ENCODE measurements around the gene GCLC.

DNA sequence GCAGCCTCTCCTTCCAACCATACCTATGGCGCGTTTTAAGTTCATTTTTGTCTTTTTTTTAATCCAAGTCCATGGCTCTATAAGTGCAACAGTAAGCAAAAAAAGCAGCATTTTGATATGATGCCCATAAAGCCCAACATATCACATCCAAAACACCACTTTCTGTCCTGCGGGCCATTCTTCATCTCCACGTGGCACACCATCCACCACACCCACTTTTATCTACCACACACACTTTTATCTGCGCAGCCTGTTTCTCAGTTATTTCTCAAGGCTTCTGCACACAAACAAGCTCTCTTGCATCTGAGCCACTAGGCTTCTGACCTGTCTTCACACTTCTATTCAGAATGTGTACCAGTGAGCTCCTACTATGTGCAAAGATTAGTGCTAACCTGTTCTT, 5.3 kb downstream of the GCLC start:
- TF ChIP-seq POLR2AphosphoS5 (IDR thresholded peaks at IDR 0.05), result no peak
- TF ChIP-seq, protein P1, sequence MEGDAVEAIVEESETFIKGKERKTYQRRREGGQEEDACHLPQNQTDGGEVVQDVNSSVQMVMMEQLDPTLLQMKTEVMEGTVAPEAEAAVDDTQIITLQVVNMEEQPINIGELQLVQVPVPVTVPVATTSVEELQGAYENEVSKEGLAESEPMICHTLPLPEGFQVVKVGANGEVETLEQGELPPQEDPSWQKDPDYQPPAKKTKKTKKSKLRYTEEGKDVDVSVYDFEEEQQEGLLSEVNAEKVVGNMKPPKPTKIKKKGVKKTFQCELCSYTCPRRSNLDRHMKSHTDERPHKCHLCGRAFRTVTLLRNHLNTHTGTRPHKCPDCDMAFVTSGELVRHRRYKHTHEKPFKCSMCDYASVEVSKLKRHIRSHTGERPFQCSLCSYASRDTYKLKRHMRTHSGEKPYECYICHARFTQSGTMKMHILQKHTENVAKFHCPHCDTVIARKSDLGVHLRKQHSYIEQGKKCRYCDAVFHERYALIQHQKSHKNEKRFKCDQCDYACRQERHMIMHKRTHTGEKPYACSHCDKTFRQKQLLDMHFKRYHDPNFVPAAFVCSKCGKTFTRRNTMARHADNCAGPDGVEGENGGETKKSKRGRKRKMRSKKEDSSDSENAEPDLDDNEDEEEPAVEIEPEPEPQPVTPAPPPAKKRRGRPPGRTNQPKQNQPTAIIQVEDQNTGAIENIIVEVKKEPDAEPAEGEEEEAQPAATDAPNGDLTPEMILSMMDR (IDR thresholded peaks at IDR 0.05), result no peak
